Measurements from ENCODE around the gene HTR2A. TPM values are rescaled to one million over a fixed set of nuclear protein-coding genes. Genes with fewer than 3 reads are reported as not detected.

The HTR2A gene
- total RNA-seq, result 0.89 TPM

DNA sequence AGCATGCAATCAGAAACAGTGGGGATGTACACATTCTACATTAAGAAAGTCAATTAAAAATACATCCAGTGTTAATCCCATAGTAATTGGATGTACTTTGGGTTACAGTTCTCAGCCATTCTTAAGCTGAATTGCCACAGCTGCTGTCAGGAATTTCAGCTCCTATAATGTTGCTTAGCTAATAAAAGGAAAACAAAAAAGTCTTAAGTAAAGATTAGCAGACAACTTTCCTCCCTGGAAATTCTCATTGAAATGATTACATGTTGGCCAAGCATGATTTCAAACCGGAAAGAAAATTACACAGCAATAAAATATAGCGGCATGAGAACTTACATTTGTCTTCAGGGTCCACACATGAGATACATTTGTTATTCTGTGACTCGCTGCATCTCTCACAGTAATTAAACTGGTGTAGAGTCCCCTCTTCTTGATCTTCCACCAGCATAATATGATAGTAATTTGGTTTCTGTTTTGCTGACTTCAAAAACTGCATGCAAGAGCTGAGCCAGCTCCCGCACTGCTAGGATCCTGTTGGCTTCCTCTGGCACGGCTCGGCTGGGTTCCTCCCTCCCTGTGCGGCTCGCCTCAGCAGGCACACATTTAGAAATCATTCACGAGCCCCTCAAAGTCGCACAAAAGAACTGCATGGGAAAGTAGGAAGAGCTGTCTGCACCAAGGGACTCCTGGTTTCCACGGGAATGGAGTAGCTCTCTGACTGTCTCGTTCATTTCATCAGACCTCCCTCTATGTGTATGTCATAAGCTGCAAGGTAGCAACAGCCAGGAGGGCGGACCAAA is at the start of gene HTR2A:
HTR2A (minus strand) TSS at position 713 of the 797 bp plus-strand sequence. CDS start 1,147 bp downstream, outside the sequence.
- DNase-seq (ENCODE audit: low spot score), result no peak

DNA sequence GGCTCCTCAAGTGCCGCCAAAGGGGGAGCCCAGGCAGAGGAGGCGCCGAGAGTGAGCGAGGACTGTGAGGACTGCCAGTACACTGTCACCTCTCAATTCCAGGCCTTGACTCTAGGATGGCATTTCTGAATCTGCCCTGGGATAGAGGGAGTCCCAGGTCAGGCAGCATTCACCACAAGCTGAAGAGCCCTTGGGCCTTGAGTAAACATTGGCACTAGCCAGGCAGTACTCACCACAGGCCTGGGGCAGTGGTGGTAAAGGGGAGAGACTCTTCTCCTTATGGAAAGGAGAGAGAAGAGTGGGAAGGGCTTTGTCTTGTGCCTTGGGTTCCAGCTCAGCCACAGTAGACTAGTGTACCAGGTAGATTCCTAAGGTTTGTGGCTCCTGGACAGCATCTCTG is 39.7 kb upstream of the HTR2A start:
- no peak for DNase-seq (ENCODE audit: low spot score)

DNA sequence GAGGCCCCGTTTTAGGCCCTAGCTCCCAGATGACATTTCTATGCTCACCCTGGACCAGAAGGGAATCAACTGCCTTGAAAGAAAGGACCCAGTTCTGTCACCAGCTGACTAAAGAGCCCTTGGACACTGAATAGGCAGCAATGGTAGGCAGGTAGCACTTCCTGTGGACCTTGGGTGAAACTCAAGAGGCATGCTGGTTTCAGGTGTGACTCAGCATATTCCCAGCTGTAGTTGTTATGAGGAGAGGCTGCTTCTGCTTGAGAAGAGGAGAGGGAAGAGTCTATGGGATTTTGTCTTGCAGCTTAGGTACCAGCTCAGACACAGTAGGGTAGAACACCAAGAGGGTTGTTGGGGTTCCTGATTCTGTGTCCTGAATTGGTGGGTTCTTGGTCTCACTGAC is 37.9 kb upstream of the HTR2A start:
- DNase-seq (ENCODE audit: low spot score), result no peak

DNA sequence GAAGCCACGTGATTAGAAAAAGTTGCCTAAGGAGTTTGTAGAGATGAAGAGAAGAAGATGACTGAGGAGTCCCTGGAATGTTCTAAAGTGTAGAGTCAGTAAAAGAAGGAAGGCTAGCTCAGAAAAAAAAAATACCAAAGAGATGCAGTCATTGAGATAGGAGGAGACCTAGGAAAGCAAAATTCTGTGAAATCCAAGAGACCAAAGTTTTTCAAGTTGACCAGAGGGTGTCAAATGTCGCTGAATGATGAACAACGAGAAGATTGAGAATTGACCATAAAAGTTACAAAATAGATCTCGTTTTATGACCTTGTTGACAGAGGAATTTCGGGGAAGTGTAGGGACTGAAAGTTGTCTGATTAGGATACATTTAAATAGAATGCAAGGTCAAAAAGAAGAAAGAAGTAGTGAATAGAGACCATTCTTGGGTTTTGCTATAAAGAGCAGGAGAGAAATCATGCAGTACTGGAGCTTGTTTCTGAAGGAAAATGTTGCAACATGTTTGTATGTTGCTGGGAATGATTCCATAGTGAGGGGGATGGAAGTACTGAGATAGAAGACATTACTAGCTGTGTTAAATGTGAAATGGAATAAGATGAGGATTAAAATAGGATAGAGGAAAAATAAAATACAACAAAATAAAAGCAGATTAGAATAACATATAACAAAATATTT is 30.2 kb upstream of the HTR2A start:
- DNase-seq (ENCODE audit: low spot score), result no peak

DNA sequence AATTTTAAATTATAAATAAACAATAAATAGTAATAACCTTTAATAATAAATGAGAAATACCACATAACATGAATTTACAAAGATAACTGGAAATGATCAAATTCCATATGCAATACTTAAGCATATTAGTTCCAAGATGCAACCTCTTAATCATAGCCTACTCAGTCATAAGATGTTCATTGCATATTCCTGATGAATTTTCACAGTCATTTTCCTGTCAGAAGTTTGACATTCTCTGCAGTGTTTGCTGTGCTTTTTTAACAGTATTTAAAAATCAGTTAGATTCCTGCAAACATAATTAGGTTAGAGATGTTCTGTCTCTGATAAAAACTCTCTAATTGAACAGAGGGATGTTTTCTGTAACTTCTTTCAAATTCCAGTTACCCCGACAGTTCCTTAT is 28.6 kb upstream of the HTR2A start:
- DNase-seq (ENCODE audit: low spot score), result no peak

DNA sequence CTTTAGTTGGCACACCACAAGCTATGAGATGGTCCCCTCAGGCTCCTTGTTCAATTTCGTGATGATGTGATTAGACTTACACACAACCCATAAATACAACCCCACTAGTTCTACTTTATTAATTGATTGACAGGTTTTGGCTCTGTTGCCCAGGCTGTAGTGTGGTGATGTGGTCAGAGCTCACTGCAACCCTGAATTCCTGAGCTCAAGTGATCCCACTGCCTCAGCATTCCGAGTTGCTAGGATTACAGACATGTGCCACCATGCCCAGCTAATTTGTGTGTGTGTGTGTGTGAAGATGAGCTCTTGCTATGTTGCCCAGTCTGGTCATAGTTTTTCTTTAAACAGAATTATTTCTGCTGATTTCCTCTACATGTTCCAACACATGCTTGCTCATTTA is 17.5 kb upstream of the HTR2A start:
- DNase-seq (ENCODE audit: low spot score), result no peak

DNA sequence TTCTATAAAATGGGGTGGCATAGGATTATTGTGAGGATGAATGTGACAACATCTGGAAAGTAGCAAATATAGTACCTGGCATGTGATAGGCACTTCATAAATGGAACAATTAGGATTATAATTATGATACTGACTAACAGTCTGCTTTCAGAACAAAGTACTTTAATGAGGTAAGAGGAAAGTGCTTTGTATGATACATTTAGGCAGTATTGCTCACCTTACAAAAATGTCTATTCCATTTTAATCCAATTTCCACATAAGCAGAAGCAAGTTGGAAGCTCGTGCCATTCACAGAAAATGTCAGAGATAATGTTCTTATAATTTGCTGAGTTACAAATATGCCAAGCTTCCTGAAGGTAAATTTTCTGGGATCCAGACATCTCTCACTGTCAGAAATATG is 16.9 kb upstream of the HTR2A start:
- DNase-seq (ENCODE audit: low spot score), result no peak

DNA sequence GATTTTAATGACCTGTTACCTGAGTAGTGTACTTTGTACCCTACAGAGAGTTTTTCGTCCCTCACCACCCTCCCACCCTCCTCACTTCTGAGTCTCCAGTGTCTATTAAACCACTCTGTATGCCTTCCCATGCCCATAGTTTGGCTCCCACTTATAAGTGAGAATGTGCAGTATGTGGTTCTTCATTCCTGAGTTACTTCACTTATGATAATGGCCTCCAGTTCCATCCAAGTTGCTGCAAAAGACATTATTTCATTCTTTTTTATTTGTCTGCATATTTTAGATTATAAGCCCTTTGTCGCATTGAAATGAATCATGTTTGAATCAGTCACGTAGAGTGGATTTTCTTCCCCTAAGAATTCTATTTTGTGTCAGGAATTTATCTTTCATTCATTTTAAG is 12.2 kb upstream of the HTR2A start:
- no peak for DNase-seq (ENCODE audit: low spot score)

DNA sequence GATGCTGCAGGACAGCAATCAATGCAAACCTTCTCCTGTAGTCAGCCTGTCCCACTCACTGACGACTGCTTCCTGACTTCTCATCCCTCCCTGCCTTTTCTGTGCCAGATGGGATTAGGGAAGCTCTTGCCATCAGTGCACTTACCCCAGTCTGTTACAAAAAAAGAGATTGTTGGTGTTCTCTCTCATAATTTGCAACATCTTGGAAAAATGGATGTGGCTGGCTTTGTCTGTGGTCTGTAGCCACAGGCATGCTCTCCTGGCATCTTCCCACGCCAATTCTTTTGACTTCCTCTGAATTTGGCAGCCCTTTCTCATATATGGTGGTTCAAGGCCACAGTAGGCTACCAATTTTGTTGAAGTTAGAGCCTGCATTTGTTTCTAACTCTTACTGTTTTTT is 11.6 kb upstream of the HTR2A start:
- no peak for DNase-seq (ENCODE audit: low spot score)

DNA sequence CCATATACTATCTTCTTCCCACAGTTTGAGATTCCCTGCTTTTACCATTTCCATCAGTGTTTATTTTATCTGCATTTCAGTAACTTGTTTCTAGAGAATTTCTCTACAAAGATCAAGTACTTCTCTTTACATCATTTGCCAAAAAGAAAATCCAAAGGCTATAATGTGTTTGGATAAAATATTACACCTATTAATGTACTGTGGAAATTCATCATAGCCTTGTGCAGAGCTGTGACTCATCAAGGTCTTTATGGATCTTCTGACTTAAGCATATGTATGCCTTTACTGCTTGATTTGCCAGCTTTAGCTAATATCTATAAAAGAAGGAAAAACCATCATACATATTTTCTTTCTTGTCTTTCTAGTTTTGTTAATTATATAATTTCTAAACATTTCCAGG is 9.6 kb upstream of the HTR2A start:
- no peak for DNase-seq (ENCODE audit: low spot score)

DNA sequence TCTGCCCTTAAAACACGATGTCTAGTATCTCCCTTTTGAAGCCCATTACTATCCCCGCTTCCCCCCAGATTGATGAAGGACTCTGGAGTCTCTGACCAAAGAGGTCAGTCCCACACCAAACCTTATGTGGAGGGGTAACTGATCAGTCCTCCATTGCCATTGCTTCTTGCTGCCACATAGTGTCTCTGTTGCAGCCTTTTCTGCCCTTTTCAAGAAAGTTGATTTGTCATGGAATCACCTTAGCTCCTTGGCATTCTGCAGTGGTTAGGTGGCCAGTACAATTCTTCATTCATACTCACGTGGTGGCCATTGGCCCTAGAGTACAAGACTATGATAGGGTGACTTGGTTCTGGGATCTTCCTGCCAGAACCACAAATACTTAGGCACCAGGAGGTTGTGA is 8.4 kb upstream of the HTR2A start:
- DNase-seq (ENCODE audit: low spot score), result no peak

DNA sequence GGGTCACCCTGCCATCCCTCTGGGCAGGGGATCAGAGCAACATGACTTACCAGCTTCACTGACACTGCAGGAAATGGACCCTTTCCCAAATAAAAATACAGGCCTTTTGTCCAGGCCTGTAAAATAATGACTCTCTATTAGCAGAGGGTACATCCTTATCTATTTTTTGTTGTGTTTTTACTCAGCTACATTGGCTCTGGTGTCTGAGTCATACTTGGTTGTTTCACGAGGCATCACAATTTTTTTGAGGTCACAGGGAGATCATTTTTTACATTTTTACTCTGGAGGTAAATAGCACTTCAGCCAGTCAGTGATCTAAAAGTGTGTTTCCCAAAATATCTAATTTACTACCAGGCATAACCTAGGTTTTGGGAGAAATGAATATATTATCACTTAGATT is 6.9 kb upstream of the HTR2A start:
- no peak for DNase-seq (ENCODE audit: low spot score)

DNA sequence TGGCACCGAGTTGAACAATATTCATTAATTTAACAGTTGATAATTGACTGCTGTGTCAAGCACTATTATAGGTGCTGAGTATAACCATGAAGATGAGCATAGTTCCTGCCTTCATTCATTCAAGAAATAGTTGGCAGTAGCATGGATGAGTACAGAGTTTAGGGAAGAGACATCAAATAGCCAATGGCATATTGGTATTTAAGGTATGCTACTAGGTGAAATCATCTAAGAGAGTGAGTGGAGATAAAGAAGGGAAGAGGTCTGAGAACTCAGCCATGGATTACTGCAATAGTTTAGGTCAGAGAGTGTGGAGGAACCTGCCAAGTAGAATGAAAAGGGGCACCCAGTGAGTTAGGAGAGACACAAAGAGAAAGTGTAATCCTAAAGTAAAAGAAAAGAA is 4.9 kb upstream of the HTR2A start:
- DNase-seq (ENCODE audit: low spot score), result no peak

DNA sequence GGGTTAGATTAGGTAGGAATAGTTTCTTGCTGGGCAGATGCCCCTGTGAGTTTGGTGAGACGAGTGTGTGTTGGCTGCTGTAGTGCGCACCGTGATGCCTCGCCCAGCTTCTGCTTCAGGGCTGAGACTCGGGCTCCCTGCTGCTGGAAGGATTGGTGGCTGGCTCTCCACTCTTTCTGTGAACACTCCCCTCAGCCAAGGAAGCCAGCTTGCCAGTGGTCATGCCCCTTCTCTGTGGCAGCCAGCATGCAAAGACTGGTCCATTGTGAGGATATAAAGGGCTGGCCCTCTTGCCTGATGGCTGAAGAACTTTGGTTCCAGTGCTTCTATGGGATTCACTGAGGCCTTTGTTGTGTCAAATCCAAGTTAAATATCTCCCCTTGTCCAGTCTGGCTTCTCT is 2.9 kb upstream of the HTR2A start:
- no peak for DNase-seq (ENCODE audit: low spot score)

DNA sequence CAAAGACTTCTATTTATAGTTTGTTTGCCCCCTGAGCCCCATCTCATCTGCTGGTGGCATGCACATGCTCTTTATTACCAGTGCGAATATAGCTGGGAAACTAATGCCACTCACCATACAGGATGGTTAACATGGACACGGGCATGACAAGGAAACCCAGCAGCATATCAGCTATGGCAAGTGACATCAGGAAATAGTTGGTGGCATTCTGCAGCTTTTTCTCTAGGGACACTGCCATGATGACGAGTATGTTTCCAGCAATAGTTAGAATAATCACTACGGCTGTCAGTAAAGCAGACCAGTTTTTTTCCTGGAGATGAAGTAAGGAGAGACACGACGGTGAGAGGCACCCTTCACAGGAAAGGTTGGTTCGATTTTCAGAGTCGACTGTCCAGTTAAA is 1.5 kb downstream of the HTR2A start:
- no peak for DNase-seq (ENCODE audit: low spot score)

DNA sequence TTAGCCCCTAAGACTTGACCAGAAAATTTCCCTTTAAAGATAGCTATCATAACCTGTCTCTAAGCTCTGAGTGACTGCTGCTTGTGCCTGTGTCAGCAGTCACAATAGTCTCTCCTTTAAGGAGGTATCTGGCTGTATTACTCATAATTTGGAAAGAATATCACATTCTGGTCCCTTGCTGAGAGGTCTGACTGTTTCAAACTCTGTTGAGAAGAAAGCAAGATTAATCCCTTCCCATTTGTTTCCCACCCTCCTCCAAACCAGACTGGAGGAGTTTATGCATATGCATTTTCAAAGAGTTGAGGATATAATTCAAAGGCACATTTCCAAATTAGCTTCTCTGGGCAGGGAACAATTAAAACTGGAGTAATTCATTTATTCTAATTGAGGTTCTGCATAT is 2.3 kb downstream of the HTR2A start:
- DNase-seq (ENCODE audit: low spot score), result no peak

DNA sequence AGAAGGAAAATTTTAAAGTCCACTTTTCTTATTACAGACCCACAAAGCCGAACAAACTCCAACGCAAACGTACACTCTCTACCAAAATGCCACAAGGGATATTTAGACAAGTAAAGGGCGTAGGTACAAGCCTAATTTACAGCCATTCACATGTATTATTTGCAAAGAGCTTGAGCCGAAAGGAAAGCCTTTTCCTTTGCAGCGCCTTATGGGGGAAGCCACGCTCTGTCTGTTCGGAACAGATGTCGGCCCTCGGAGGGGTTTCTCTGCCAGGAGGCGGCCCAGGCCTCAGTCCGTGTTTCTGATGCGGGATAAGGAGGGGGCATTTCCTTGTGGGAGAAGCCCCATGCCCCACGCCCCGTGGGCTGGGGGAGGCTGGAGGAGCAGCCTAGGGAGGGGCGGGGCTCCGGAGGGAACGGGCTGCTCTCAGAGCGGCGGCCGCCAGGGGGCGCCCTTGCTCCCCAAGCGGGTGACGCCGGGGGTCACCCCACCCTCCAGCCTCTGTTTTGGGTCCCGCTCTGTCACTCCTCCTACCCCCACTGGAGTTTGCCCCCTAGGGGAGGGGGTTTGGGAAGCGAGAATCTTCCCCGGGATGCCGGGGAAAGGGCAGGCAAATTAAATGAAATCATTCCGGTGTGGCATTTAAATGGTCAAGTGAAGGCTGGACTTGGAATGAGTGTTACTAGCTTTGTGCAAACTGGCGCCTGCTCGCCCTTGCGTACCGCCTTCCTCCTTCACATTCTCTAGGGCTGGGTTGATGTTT is 2.9 kb downstream of the HTR2A start:
- peak; percentile 72 for DNase-seq (ENCODE audit: low spot score)

DNA sequence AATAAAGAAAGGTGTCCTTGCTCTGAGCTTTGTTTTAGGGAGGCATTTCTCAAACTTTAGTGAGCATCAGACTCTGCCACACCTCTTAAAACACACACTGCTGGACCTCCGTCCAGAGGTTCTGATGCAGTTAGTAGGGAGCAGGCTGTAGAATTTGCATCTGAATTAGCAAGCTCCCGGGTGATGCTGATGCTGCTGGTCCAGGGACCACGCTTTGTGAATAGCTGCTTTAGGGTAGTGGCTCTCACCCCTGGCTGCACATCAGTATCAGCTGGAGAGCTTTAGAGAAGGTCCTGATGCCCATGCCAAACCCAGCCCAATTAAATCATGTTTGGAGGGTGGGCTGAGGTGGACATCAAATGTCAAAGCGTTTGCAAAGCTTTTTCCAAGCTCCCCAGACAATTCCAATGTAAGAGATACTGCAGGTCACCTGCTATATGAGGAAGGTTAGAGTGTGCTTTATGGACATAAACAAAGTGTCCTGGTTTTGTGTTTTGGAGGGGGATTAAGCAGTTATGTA is 3.6 kb downstream of the HTR2A start:
- DNase-seq (ENCODE audit: low spot score), result no peak

DNA sequence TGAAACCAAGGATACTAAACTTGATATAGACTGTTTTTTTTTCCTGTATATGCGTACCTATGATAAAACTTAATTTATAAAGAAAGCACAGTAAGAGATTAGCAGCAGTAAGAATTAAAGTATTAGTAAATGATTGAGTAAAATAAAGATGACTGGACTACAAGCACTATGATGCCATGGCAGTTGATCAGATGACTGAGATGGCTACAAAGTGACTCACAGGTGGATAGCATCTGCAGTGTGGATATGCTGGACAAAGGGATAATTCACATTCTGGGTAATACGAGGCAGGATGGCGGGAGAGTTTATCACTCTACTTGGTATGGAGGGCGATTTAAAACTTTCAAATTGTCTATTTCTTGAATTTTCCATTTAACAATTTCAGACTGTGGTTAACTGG is 11.8 kb downstream of the HTR2A start:
- no peak for DNase-seq (ENCODE audit: low spot score)

DNA sequence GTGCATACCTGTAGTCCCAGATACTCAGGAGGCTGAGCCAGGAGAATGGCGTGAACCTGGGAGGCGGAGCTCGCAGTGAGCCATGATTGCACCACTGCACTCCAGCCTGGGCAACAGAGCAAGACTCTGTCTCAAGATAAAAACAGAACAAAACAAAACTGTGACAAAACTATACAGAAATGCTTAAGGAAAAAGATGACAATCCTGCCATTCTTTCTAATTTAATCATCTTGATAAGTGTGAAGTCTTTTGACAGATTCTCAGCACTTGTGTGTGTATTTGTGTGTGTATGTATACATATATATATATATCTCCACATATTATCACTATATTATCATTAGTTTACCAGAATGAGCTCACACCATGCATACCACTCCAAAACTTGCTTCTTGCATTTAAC is 12.3 kb downstream of the HTR2A start:
- DNase-seq (ENCODE audit: low spot score), result no peak

DNA sequence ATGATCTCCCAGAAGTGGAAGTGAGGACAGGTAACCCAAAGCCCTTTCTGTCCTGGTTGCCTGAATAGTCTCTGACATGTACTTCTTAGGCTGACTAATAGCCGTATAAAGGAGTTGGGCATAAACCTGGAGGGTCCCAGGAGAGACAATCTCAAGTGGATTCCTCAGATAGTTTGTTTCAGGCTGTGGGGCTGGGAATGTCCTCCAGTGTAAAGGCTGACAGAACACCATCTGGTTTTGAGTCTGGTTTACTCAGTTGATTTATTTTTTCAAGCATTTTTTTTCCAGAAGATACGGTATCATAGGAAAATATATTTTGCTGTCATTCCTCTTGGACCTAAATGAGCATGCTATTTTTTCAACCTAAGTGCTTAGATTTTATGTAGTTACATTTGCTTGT is 15.2 kb downstream of the HTR2A start:
- no peak for DNase-seq (ENCODE audit: low spot score)

DNA sequence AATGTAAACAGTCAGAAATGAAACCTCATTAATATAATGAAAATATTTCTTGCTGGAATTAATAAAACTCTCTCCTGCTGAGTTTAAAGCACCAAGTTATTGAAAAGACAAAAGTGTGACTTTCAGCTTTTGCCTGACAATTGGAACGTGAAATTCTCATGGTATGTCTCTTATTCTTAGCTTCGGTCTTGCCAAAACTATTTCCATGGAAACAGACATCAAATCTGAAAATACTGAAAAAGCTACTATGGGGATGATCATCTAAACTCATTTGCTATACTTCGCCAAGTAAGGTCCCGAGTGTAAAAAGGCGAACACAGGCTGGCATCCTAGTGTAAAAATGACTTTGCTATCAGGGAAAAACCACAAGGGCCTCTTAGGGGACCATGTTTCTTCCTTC is 22.8 kb downstream of the HTR2A start:
- DNase-seq (ENCODE audit: low spot score), result no peak

DNA sequence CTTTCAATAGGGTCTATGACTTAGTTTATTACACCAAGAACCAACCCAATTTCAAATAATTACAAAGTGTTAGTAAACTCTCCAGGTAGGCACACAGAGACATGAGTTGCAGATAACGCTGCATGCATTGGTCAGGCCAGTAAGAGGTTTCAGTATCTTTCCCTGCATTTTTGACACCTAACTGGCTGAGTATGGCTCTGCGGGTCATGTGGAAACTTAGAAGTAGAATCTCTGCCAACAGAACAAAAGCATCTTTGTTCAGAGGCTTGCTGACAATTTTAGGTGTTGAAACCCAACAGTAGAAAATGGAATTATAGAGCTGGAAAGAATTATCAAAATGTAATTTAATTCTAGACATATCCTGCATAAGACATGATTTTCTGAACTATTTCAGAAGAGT is 25.3 kb downstream of the HTR2A start:
- no peak for DNase-seq (ENCODE audit: low spot score)

All from ureter (tissue), 1 donor.